IMR-90 (cell line): ENCODE measurements around the gene NTRK2. TPM values are rescaled to one million over a fixed set of nuclear protein-coding genes. Genes with fewer than 3 reads are reported as not detected.

ENCODE experiments used
- ATAC-seq: fragments of 200-7000 bp; cut with Tn5 transposase; 2 replicates; pipeline ENCODE4 v1.9.1; 2020; ENCODE audit warnings: low read depth, mild to moderate bottlenecking, moderate library complexity
- BruUV-seq: library from RNA; stranded (reverse); fragments of 400-500 nt; replicated peaks from 2 replicates; lab custom pipeline; 2021; lab: Mats Ljungman, UMichigan
- CTCF ChIA-PET: fragments of 300-600 bp; formaldehyde crosslinking; extraction: SDS; loops from one replicate; lab custom pipeline; 2021; ENCODE audit warnings: antibody characterized with exemption; lab: Yijun Ruan, JAX
- POLR2A ChIA-PET: fragments of 300-600 bp; sonication (Branson Sonifier 250); formaldehyde crosslinking; loops from one replicate; lab custom pipeline; 2022; ENCODE audit warnings: antibody characterized with exemption; ENCODE audit not compliant: unreplicated experiment; lab: Charles Lee
- DNase-seq: peaks from one replicate; pipeline ENCODE4 v3.0.0; 2013
- H2AFZ ChIP-seq: replicated peaks from 2 replicates; pipeline ENCODE3; 2013; ENCODE audit warnings: low read length, mild to moderate bottlenecking; ENCODE audit not compliant: poor library complexity
- H2AK5ac ChIP-seq: 2 replicates; pipeline ENCODE4 v1.6.1; 2013; ENCODE audit warnings: low read depth, low read length, inconsistent platforms
- H2AK9ac ChIP-seq: replicated peaks from 2 replicates; pipeline ENCODE3; 2013; ENCODE audit warnings: mild to moderate bottlenecking, low read depth, low read length, moderate library complexity; ENCODE audit not compliant: poor library complexity
- H2BK120ac ChIP-seq: 2 replicates; pipeline ENCODE4 v1.6.1; 2013; ENCODE audit warnings: low read depth, low read length, inconsistent platforms
- H2BK15ac ChIP-seq: 3 replicates; pipeline ENCODE4 v1.6.1; 2013; ENCODE audit warnings: low read depth, low read length, inconsistent platforms
- H2BK20ac ChIP-seq: 2 replicates; pipeline ENCODE4 v1.6.1; 2013; ENCODE audit warnings: low read depth, mild to moderate bottlenecking, inconsistent platforms, low read length, moderate library complexity
- H2BK5ac ChIP-seq: 2 replicates; pipeline ENCODE4 v1.6.1; 2013; ENCODE audit warnings: mild to moderate bottlenecking, low read depth, low read length, inconsistent platforms; ENCODE audit not compliant: poor library complexity, severe bottlenecking
- H3K14ac ChIP-seq: replicated peaks from 2 replicates; pipeline ENCODE4 v1.6.1; 2013; ENCODE audit warnings: low read depth, low read length, inconsistent platforms
- H3K18ac ChIP-seq: 2 replicates; pipeline ENCODE4 v1.6.1; 2013; ENCODE audit warnings: low read depth, low read length, control low read depth
- H3K23ac ChIP-seq: 2 replicates; pipeline ENCODE4 v1.6.1; 2013; ENCODE audit warnings: low read depth, low read length, inconsistent platforms
- H3K27ac ChIP-seq: 2 replicates; pipeline ENCODE4 v1.5.1; 2013; ENCODE audit warnings: mild to moderate bottlenecking, control low read depth, low read length; ENCODE audit not compliant: insufficient read depth
- H3K27me3 ChIP-seq: 2 replicates; pipeline ENCODE4 v1.6.1; 2013; ENCODE audit warnings: low read length; ENCODE audit not compliant: control insufficient read depth, insufficient read depth
- H3K36me3 ChIP-seq: 2 replicates; pipeline ENCODE4 v1.6.1; 2013; ENCODE audit warnings: low read length, mixed read lengths; ENCODE audit not compliant: control insufficient read depth, insufficient read depth
- H3K4ac ChIP-seq: 2 replicates; pipeline ENCODE4 v1.6.1; 2013; ENCODE audit warnings: low read depth, low read length, inconsistent platforms
- H3K4me1 ChIP-seq: 2 replicates; pipeline ENCODE4 v1.6.1; 2013; ENCODE audit warnings: low read length, mixed read lengths; ENCODE audit not compliant: control insufficient read depth, insufficient read depth
- H3K4me2 ChIP-seq: 2 replicates; pipeline ENCODE4 v1.6.1; 2013; ENCODE audit warnings: low read depth, mild to moderate bottlenecking, control low read depth, low read length, moderate library complexity
- H3K4me3 ChIP-seq: 2 replicates; pipeline ENCODE4 v1.5.1; 2013; ENCODE audit warnings: low read depth, mild to moderate bottlenecking, control low read depth, low read length, moderate library complexity; ENCODE audit not compliant: insufficient read depth
- H3K56ac ChIP-seq: 2 replicates; pipeline ENCODE4 v1.6.1; 2013; ENCODE audit warnings: low read length, inconsistent platforms; ENCODE audit not compliant: insufficient read depth; ENCODE audit errors: extremely low read depth
- H3K79me1 ChIP-seq, 2 experiments: 2 replicates each; pipeline ENCODE4 v1.6.1; 2013; ENCODE audit warnings: low read length in 2 of 2, inconsistent platforms in 1 of 2, low read depth in 1 of 2
- H3K9ac ChIP-seq: 2 replicates; pipeline ENCODE4 v1.6.1; 2013; ENCODE audit warnings: low read depth, low read length, control low read depth
- H3K9me1 ChIP-seq: 2 replicates; pipeline ENCODE4 v1.6.1; 2013; ENCODE audit warnings: low read length, inconsistent platforms; ENCODE audit not compliant: insufficient read depth
- H3K9me3 ChIP-seq: 2 replicates; pipeline ENCODE4 v1.6.1; 2013; ENCODE audit warnings: low read length; ENCODE audit not compliant: control insufficient read depth, insufficient read depth
- H4K20me1 ChIP-seq: 2 replicates; pipeline ENCODE4 v1.6.1; 2013; ENCODE audit warnings: low read length, inconsistent platforms; ENCODE audit not compliant: insufficient read depth
- H4K5ac ChIP-seq: 2 replicates; pipeline ENCODE4 v1.6.1; 2013; ENCODE audit warnings: mild to moderate bottlenecking, low read depth, low read length, control low read depth
- H4K8ac ChIP-seq, 2 experiments: 2 replicates each; pipeline ENCODE4 v1.6.1; 2013; ENCODE audit warnings: low read depth in 2 of 2, low read length in 2 of 2, control low read depth in 1 of 2, inconsistent platforms in 1 of 2
- H4K91ac ChIP-seq: 2 replicates; pipeline ENCODE4 v1.6.1; 2013; ENCODE audit warnings: low read depth, low read length, inconsistent platforms; ENCODE audit not compliant: insufficient read depth
- CHD1 ChIP-seq: IDR thresholded peaks from 2 replicates; pipeline ENCODE4 v1.6.1; 2012; ENCODE audit warnings: low read depth, low read length, improper control_type of control experiment
- MAZ ChIP-seq: IDR thresholded peaks from 2 replicates; pipeline ENCODE4 v1.6.1; 2012; ENCODE audit warnings: low read depth, mild to moderate bottlenecking, low read length, improper control_type of control experiment, moderate library complexity, borderline replicate concordance
- MXI1 ChIP-seq: IDR thresholded peaks from 2 replicates; pipeline ENCODE4 v1.6.1; 2012; ENCODE audit warnings: low read depth, mild to moderate bottlenecking, low read length, moderate library complexity, borderline replicate concordance
- whole genome bisulfite sequencing, 2 experiments: methylation state at CpG; one replicate each; pipeline versions ENCODE4 v1.1.5 to v1.1.7; 2013; ENCODE audit warnings: missing lambda C conversion rate in 2 of 2; ENCODE audit not compliant: insufficient read length in 1 of 2; ENCODE audit errors: extremely low coverage in 2 of 2; 5-methylcytosine and 5-hydroxymethylcytosine counted together
- dilution Hi-C: fragments of 300-500 bp; cut with HindIII; formaldehyde crosslinking; loops from one replicate; pipeline ENCODE4 v1.14.3; 2018; ENCODE audit warnings: low sequenced_read_pairs; ENCODE audit not compliant: unreplicated experiment
- in situ Hi-C: fragments of 300-500 bp; cut with MboI; formaldehyde crosslinking; loops from 3 replicates; pipeline ENCODE4 v1.14.3; 2019; ENCODE audit warnings: low sequenced_read_pairs, inconsistent platforms, mixed read lengths
- intact Hi-C: fragments of 100-400 bp; cut with micrococcal nuclease; formaldehyde crosslinking; loops from 2 replicates; pipeline ENCODE4 v1.10.0; 2022
- polyA plus RNA-seq, 3 experiments: library from polyadenylated mRNA; depleted of rRNA; stranded (reverse); fragments of >200 nt; gene quantifications; 2 replicates each; pipeline ENCODE4 v1.2.3, GENCODE V29; 2012; ENCODE audit warnings: low replicate concordance in 1 of 3
- total RNA-seq: library from RNA; depleted of rRNA; stranded (reverse); fragments of >200 nt; gene quantifications from 2 replicates; pipeline ENCODE4 v1.2.3, GENCODE V29; 2012
- TF ChIP-seq, protein P1 (sequence below): conservative IDR thresholded peaks from 2 replicates; pipeline ENCODE4 v1.5.1; 2012; ENCODE audit warnings: mild to moderate bottlenecking, low read depth, low read length, improper control_type of control experiment
- TF ChIP-seq, protein P2 (sequence below): fragments of 150-350 bp; IDR thresholded peaks from 2 replicates; pipeline ENCODE4 v1.6.1; 2017; ENCODE audit warnings: mild to moderate bottlenecking, antibody characterized with exemption, low read length, low read depth

NTRK2 gene
- total and polyA plus RNA-seq, 2 of the 4 experiments (the other 2 are of a cell fraction) = under 0.01 to 0.02 TPM

DNA sequence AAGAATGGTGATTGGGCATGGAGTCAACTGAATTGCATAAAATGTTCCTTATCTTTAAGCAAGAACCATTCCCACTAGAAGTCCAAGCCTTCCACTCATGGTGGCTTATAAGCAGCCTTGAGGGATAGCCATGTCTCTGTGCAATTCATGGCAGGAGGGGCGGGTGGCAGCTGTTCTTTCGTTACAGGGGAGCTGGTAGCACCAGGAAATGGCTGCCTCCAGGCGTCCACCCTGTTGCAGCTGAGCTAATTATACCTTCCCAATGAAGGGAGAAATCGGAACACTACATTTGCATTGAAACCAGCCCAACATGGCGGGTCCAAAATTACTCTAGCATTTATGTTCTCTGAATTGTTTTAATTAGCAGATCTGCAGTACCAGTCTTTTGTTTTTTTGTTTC is 289.8 kb downstream of the NTRK2 start:
- intact Hi-C loops = no loop called here
- Histone ChIP-seq H2AK9ac (no peak overlapping the region), H3K4ac (no peak overlapping the region), H3K18ac (no peak overlapping the region), H3K36me3 (no peaks in the 10 kb centered on the region), H4K5ac (no peak overlapping the region), H3K23ac (no peak overlapping the region), H3K56ac (no peak overlapping the region), H3K4me3 (no peak overlapping the region), H2BK120ac (no peak overlapping the region), H4K8ac (no peak overlapping the region), H3K4me2 (no peak overlapping the region), H4K91ac (no peak overlapping the region), H2AFZ (no peak overlapping the region), H3K9me3 (peaks cover 11% of the 10 kb centered on the region), H3K27me3 (no peaks in the 10 kb centered on the region), H3K4me1 (no peaks in the 10 kb centered on the region), H3K9me1 (no peaks in the 10 kb centered on the region), H3K79me1 (no peaks in the 10 kb centered on the region), H2AK5ac (no peak overlapping the region), H3K9ac (no peak overlapping the region), H2BK20ac (no peak overlapping the region), H3K27ac (no peak overlapping the region), H4K20me1 (no peaks in the 10 kb centered on the region), H2BK15ac (no peak overlapping the region), H2BK5ac (no peak overlapping the region), H3K14ac (no peak overlapping the region)
- dilution Hi-C loops = no loop called here
- no peak for TF ChIP-seq MAZ
- TF ChIP-seq MXI1 = no peak
- TF ChIP-seq, protein P1, sequence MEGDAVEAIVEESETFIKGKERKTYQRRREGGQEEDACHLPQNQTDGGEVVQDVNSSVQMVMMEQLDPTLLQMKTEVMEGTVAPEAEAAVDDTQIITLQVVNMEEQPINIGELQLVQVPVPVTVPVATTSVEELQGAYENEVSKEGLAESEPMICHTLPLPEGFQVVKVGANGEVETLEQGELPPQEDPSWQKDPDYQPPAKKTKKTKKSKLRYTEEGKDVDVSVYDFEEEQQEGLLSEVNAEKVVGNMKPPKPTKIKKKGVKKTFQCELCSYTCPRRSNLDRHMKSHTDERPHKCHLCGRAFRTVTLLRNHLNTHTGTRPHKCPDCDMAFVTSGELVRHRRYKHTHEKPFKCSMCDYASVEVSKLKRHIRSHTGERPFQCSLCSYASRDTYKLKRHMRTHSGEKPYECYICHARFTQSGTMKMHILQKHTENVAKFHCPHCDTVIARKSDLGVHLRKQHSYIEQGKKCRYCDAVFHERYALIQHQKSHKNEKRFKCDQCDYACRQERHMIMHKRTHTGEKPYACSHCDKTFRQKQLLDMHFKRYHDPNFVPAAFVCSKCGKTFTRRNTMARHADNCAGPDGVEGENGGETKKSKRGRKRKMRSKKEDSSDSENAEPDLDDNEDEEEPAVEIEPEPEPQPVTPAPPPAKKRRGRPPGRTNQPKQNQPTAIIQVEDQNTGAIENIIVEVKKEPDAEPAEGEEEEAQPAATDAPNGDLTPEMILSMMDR = no peak
- TF ChIP-seq, protein P2, sequence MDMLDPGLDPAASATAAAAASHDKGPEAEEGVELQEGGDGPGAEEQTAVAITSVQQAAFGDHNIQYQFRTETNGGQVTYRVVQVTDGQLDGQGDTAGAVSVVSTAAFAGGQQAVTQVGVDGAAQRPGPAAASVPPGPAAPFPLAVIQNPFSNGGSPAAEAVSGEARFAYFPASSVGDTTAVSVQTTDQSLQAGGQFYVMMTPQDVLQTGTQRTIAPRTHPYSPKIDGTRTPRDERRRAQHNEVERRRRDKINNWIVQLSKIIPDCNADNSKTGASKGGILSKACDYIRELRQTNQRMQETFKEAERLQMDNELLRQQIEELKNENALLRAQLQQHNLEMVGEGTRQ = no peak
- no peak for TF ChIP-seq CHD1
- DNase-seq (no peak), ATAC-seq (no peak)
- CTCF ChIA-PET = no interaction called here
- in situ Hi-C loops = no loop called here
- no TSS peak for BruUV-seq
- 20% methylated on average over 2 of the region's 5 CpGs; no CpG with 5 or more reads in 1 of the 2 experiments for WGBS, 2 experiments
- POLR2A ChIA-PET = no interaction called here
